KMS-11 (cell line): ENCODE results near the gene WDR43.

ENCODE experiments used
- H2AFZ ChIP-seq: fragments of 200-600 bp; sonication (generic); 2 replicates; pipeline ENCODE4 v1.6.1; 2016; ENCODE audit warnings: antibody characterized with exemption, mixed run types, low read depth
- H3K27ac ChIP-seq: fragments of 200-600 bp; sonication (generic); 2 replicates; pipeline ENCODE4 v1.6.1; 2016; ENCODE audit warnings: mild to moderate bottlenecking, mixed run types
- H3K27me3 ChIP-seq: fragments of 200-600 bp; sonication (generic); 2 replicates; pipeline ENCODE4 v1.6.1; 2017; ENCODE audit warnings: mild to moderate bottlenecking, low read depth, mixed run types, moderate library complexity; ENCODE audit not compliant: insufficient read depth
- H3K36me3 ChIP-seq: fragments of 200-600 bp; sonication (generic); 2 replicates; pipeline ENCODE4 v1.6.1; 2017; ENCODE audit warnings: mild to moderate bottlenecking, mixed run types; ENCODE audit not compliant: insufficient read depth
- H3K4me1 ChIP-seq: fragments of 200-600 bp; sonication (generic); 2 replicates; pipeline ENCODE4 v1.6.1; 2016; ENCODE audit warnings: mild to moderate bottlenecking, low read depth, mixed run types; ENCODE audit not compliant: poor library complexity, severe bottlenecking
- H3K4me2 ChIP-seq: fragments of 200-600 bp; sonication (generic); 2 replicates; pipeline ENCODE4 v1.7.0; 2016; ENCODE audit warnings: mild to moderate bottlenecking, mixed run types
- H3K4me3 ChIP-seq: fragments of 200-600 bp; sonication (generic); IDR thresholded peaks from 2 replicates; pipeline ENCODE4 v1.6.1; 2017; ENCODE audit warnings: low read depth, low read length, mixed read lengths; ENCODE audit not compliant: insufficient read depth
- H3K79me2 ChIP-seq: fragments of 200-600 bp; sonication (generic); 2 replicates; pipeline ENCODE4 v1.6.1; 2016; ENCODE audit warnings: low read depth, mixed run types; ENCODE audit not compliant: insufficient read depth
- H3K9ac ChIP-seq: fragments of 200-600 bp; sonication (generic); 2 replicates; pipeline ENCODE4 v1.6.1; 2016; ENCODE audit warnings: mild to moderate bottlenecking, mixed run types
- H4K20me1 ChIP-seq: fragments of 200-600 bp; sonication (generic); 2 replicates; pipeline ENCODE4 v1.6.1; 2016; ENCODE audit warnings: mild to moderate bottlenecking, mixed run types; ENCODE audit not compliant: insufficient read depth
- CTCF ChIP-seq: fragments of 200-600 bp; sonication (generic); conservative IDR thresholded peaks from 2 replicates; pipeline ENCODE4 v1.6.1; 2017; ENCODE audit warnings: low read depth, mild to moderate bottlenecking, antibody characterized with exemption, low read length, moderate library complexity, mixed read lengths

WDR43 gene

GRCh38 chr2:28894470-28895188 lies at the start of gene WDR43:
TSS of gene WDR43 (plus strand) at chr2:28894667. CDS start at chr2:28894699, 32 bp downstream.
- Histone ChIP-seq H3K9ac (peak within 1 kb of the TSS; percentile 100), H3K27me3 (no peaks in the 10 kb centered on the region), H3K4me2 (peak within 1 kb of the TSS; percentile 85), H3K27ac (peak within 1 kb of the TSS; percentile 94), H3K36me3 (no peaks in the 10 kb centered on the region), H2AFZ (peak within 1 kb of the TSS; percentile 83), H3K4me3 (peak within 1 kb of the TSS; percentile 98), H4K20me1 (peaks cover 43% of the 10 kb centered on the region), H3K79me2 (peaks cover 52% of the 10 kb centered on the region), H3K4me1 (peaks cover 33% of the 10 kb centered on the region)
- TF ChIP-seq CTCF, result no peak

- Histone ChIP-seq H3K9ac (no peak overlapping the region), H3K27me3 (no peaks in the 10 kb centered on the region), H2AFZ (no peak overlapping the region), H4K20me1 (no peaks in the 10 kb centered on the region), H3K4me3 (no peak overlapping the region), H3K4me2 (no peak overlapping the region), H3K79me2 (no peaks in the 10 kb centered on the region), H3K27ac (no peak overlapping the region), H3K36me3 (no peaks in the 10 kb centered on the region), H3K4me1 (peaks cover 15% of the 10 kb centered on the region)
- no peak for TF ChIP-seq CTCF
Measured at GRCh38 chr2:28855193-28855592, 39.3 kb upstream of the WDR43 start.

GRCh38 chr2:28855977-28856376 lies 38.5 kb upstream of the WDR43 start:
- Histone ChIP-seq H2AFZ (no peak overlapping the region), H3K4me2 (0 out of 2 replicates have a peak overlapping the region, but pooled peaks have one; percentile 6), H3K27me3 (no peaks in the 10 kb centered on the region), H3K4me3 (no peak overlapping the region), H3K4me1 (peaks cover 15% of the 10 kb centered on the region), H3K36me3 (0 out of 2 replicates have a peak, but pooled peaks cover under 1% of the 10 kb centered on the region), H3K79me2 (no peaks in the 10 kb centered on the region), H4K20me1 (no peaks in the 10 kb centered on the region), H3K9ac (no peak overlapping the region), H3K27ac (peak overlapping the region; percentile 23; the same call in 1 of the 2 replicates)
- TF ChIP-seq CTCF, result no peak

GRCh38 chr2:28868611-28869010 lies 25.9 kb upstream of the WDR43 start:
- Histone ChIP-seq H3K27ac (no peak overlapping the region), H4K20me1 (no peaks in the 10 kb centered on the region), H3K36me3 (no peaks in the 10 kb centered on the region), H3K79me2 (peaks cover 43% of the 10 kb centered on the region), H2AFZ (no peak overlapping the region), H3K4me3 (no peak overlapping the region), H3K27me3 (no peaks in the 10 kb centered on the region), H3K4me1 (peaks cover 24% of the 10 kb centered on the region), H3K4me2 (peak overlapping the region; percentile 97), H3K9ac (no peak overlapping the region)
- no peak for TF ChIP-seq CTCF
